Stimulated activated CD8-positive, alpha-beta memory T cell treated with anti-CD3 and anti-CD28 coated beads, Interleukin-12 subunit alpha, Interleukin-12 subunit beta, amount 100 ng/mL, for 24 hours (primary cell): ENCODE data around the gene KCNMB4.
"Not testable (repeated sequence)": the region's sequence is repeated elsewhere in the genome, so short reads cannot be mapped to it uniquely, and the experiment has no call there.

Experiments used
- DNase-seq: peaks from one replicate; pipeline ENCODE4 v3.0.0-alpha.2; 2020; ENCODE audit errors: extremely low read depth

Gene KCNMB4

DNA sequence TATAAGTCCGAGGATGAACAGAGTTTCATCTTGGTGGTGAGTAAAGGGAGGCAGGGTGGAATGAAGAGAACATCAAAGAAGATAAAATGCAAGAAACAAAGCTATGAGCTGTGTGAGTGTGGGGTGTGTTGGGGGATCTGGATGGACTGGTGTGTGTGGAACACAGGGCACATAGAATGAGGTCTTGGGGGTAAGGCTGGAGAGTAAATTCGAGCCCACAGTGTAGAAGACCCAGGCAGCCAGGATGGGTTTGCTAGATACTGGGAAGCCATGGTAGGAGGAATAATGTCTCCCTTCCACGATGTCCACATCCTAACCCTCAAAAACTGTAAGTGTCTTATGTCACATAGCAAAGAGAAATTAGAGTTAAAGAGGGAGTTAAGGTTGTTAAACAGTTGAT, 6.8 kb downstream of the KCNMB4 start:
- no peak for DNase-seq

DNA sequence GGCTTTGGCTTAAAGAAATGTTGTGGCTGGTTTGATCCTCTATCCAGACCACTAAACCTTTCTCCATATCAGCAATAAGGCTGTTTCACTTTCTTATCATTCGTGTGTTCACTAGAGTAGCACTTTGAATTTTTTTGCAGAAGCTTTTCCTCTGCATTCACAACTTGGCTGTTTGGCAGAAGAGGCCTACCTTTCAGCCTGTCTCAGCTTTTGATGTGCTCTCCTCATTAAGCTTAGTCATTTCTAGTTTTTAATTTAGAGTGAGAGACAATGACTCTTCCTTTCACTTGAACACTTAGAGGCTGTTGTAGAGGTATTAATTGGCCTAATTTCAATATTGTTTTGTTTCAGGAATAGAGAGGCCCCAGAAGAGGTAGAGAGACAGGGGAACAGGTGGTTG, 13.8 kb downstream of the KCNMB4 start:
- DNase-seq, result no peak

DNA sequence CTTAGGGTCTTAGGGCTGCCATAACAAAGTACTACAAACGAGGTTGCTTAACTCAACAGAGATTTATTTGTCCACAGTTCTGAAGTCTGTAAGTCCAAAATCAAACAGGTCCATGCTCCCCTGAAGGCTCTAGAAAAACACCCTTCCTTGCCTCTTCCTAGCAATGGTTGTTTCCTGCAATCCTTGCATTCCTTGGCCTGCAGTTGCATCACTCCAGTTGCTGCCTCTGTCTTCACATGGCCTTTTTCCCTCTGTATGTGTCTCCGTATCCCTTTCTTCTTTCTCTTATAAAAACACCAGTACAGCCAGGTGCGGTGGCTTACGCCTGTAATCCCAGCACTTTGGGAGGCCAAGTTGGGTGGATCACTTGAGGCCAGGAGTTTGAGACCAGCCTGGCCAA, 17.4 kb downstream of the KCNMB4 start:
- no peak for DNase-seq

DNA sequence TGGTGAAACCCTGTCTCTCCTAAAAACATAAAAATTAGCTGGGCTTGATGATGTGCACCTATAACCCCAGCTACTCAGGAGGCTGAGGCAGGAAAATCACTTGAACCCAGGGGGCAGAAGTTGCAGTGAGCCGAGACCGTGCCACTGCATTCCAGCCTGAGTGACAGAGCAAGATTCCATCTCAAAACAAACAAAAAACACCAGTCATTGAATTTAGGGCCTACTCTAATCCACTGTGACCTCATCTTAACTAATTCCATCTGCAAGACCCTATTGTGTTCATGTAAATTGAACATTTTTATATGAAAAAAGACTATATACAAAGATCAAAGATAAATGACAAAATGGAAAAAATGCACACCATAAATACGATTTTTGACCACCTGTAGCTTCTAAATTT, 17.8 kb downstream of the KCNMB4 start:
- no peak for DNase-seq

DNA sequence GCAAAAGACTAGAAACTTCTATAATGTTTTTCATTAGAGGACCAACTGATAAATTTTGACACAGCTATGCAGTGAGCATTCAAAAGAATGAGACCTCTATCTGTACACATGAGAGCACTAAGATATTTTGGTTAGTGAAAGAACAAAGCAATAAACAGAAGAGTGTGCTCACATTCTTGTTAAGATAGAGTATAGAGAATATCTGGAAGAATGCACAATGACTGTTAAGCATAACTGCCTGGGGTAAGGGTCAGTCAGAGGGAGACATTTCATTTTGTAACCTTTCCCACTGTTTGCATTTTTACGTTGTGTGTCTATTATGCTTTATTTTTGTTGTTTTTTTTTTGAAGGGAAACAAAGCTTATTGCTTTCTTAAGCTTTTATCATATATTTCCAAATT, 20.7 kb downstream of the KCNMB4 start:
- no peak for DNase-seq

DNA sequence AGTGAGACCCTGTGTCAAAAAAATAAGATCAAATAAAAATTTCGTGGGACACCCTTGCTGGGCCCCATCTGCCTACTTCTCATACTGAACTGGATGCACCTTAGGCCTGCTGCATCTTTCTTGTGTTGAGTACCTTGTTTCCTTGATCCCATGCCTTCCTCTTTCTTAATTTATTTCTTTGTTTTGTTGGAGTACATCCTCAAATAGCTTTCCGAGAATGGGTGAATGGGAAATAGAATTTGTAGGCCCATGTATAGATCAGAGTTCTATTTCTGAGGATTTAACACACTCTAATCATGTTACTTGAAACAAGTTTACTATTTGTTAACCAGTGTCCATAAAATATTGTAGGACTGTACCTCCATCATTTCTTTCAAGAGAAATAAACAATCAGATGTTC, 23.6 kb downstream of the KCNMB4 start:
- DNase-seq, result no peak

DNA sequence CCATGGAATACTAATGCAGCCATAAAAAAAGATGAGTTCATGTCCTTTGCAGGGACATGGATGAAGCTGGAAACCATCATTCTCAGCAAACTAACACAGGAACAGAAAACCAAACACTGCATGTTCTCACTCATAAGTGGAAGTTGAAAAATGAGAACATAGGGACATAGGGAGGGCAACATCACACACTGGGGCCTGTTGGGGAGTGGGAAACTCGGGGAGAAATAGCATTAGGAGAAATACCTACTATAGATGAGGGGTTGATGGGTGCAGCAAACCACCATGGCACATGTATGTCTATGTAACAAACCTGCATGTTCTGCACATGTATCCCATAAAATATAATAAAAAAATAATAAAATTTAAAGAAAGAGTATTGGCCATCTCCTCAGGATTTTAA, 26.5 kb downstream of the KCNMB4 start:
- DNase-seq, result not testable (repeated sequence)

DNA sequence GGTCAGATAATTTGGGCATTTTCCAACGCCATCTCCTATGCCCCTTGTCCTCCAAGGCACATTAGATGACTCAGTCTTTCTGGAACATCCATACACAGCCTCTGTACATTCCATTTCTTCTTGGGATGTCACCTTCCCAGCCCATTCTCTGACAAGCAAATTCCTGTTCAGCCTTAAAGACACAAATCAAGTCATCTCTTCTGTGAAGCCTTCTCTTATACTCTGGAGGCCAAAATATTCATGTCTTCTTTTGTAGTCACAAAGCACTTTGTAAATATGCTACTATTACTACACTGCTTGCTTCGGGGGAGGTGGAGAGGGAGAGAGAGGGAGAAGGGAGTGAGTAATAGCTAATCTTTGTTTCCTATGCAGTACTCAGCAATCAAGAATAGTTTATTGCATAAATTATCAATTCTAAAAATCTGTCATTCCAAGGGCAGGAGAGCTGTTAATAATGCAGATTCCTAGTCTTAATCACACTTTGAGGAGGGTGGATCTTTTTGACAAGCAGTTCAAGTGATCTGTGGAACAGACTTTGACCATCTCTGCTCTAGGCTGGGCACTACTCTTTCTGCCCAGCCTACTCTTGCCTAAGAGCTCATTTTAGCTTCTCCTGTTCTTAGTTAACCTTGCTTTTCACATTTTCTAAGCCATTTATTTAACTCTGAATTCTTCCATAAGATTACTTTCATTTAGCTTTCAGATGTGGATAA, 27.9 kb downstream of the KCNMB4 start:
- DNase-seq, result no peak

DNA sequence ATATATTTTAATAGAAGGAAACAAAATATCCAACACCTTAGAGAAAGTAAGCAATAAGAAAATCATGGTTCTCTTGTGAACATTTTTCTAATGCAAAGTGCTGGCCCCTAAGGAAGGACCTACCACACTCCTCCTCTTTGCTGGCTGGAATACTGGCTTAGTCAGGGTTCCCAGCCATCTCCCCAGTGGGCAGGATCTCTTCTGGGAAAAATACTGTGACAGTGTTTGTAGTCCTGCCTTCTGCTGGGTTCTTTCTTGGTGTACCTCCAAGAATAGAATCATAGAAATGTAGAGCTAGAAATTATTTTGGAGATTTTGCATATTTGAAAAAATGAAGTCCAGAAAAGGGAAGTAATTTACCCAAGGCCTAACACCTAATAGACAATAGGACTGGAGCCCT, 31.9 kb downstream of the KCNMB4 start:
- no peak for DNase-seq

DNA sequence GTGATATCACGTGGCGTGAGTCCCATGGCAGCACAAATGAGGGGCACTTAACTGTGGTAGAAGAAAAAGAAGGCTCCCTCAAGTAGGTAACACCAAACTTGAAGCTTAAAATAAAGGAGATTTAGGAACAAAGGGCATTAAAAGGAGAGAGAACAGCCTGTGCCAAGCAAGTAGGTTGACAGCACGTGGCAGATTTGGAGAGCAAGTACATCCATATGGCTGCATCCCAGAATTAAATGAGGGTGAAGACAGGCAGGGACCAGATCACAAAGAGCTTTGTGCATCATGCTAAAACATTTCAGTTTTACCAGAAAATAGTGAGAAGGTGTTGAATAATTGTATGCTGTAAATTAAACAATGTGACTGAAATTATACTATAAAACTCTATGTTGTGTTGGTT, 32.8 kb downstream of the KCNMB4 start:
- DNase-seq, result no peak

DNA sequence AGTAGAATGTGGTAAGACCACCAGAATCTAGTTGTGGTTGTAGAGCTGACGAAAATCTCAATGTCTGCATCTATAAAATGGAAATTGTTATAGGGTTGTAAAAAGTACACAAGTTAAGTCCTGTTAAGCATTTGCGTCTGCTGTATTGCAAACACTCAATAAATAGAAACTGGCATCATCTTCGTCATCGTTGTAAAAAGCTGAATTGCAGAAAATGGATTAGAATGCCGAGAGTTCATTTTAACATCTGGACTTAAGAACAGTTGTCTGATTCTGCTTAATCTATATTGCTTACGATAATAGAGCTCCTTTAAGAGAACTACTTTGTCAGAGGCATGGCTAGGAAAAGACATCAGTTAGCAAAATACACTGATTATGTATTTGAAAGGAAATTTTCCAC, 33.2 kb downstream of the KCNMB4 start:
- no peak for DNase-seq

DNA sequence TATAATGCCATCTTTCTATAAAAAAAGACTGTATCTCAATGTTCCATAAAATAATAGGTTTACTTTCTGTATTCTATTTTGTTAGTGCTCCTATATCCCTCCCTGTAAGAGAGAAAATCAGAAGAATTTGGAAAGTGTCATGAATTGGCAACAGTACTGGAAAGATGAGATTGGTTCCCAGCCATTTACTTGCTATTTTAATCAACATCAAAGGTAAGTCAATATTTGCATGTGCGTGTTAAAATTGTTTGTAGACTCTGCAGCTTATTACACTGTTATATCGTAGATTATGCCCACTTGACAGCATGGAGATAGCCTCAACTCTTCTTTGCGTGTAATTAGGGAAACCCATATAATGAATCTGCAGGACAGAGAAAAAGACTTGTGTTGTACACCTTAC, 34.0 kb downstream of the KCNMB4 start:
- no peak for DNase-seq

DNA sequence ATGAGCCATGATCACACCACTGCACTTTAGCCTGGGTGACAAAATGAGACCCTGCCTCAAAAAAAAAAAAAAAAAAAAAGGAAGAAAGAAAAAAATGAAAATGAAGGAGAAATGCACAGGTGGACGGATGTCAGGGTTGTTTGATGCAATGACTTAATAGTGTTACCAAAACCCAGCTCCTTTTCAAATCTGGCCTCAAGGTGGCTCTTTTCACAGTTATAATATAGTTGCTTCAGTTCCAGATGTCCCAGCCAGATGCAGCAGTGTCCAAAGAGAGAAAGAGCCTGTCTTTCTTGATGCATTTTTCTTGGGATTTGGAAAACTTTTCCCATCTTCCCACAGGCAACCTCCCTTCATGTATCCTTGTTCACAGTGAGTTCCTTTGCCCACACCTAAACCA, 36.5 kb downstream of the KCNMB4 start:
- no peak for DNase-seq

DNA sequence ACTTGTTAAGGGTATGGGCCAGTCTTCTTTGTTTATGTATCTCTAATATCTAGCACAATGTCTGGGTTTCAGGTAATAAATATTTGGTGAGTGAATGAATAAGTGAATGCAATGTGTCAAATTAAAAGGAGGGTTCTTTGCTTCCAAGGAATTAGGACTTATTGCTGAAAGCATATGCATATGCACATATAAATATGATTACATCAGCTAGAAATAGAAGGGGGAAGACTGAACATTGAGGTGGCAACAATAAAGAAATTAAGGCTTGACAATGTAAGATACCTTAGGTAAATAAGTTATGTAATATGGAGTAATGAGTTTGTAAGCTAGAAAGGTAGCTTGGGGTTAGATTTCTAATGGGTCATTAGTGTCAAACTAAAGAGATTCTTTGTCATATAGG, 37.7 kb downstream of the KCNMB4 start:
- no peak for DNase-seq

DNA sequence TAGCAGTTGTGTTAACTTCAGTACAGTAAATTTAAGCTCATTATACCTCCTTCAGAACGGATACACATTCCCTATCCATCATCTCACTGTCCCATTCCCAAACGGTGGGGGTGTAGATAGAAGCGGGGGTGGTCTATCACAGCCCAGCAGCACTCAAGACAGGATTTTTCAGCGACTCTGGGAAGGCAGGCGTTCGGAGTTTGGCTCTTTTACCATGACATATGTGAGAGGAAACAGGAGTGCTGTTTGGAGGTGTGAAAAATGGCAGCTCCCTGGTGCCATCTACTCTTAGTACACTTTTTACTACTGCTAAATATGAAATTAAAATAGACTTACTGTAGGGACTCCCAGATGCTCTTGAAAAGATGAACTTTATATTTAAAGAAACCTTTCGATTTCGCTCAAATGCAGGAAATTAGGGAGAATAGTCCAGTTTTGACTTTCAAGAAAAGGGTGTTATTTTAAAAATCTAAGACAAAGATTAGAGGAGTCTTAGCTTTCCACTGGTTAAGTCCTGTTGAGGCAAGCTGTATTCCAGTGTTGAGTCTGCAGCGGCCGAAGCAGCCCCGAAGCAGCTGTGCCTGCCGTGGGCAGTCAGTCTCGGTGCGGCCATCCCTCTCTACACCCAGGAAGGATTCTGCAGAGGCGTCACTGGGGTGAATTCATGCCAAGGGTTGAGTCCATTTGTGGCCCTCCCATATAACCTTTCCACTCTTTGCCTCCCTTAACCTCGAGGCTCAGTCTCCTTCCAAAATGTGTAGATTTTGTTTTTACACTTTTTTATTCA, 42.1 kb downstream of the KCNMB4 start:
- no peak for DNase-seq

DNA sequence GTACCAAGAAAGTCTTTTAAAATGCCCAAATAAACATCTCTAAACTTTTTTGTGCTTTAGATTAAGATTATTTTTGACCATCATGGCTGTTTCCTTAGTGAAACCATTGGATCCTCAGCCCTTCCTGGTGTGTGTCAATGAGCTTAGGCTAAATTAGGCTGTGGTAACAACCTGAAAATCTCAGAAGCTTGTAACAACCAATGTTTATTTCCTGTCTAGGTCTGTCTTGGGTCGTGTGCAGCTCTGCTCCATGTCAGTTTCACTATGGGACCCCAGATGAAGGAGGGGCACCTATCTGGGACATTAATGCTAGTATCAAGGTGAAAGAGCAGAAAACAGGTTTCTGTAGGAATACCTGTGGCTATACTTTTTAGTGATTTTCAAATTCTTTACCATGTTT, 49.9 kb downstream of the KCNMB4 start:
- no peak for DNase-seq

DNA sequence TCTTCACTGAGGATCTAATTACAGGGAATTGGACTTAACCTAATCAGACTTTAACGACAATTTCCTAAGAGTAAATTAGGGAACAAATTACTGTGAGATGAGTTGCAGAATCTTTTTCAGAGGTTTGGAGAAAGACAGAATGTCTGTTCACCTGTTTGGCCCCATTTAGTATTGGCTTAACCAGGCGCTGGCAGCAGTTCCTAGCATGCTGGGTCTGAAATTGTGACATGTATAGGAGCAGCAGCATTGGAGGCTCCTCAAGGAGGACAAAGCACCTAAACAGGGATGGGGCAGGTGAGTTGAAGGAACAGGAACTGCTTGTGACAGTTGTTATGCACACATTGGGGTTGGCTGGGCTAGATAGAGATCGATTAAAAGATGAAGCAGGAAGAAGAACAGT, 51.0 kb downstream of the KCNMB4 start:
- no peak for DNase-seq

DNA sequence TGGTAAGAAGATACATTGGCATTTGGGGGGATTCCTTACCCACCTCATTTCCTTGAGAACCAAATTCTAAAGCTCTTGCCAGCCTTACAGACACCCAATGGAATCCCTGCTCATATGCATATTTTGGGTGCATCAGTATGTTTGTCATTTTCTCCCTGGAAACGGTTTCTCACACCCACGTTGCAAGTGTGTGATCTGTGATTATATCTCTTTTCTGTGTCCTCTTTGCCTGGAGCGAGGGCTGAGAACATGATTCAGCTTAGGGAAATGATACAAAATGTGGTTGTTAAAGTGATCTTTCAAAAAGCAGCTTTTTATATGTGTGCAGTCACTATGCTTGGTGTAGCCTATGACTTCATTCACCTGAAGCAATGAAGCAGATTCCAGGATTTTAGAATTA, 52.0 kb downstream of the KCNMB4 start:
- DNase-seq, result no peak

DNA sequence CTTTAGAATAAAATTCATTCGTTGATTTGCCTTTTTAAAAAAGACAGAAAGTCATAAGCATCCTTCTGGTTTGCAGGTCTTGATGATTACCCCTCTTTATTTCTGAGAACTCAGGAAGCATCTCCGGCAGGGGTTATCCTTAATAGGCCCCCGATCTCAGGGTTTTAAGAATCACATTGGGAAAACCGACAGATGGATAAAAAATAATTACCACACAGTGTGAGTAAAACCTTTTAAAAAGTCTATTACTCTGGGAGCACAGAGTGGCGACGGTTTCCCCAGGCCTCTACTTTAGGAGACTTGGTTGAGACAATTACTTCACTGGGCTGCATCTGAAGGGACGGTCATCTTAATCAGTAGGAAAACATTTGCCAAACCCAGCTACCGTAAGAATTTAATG, 56.5 kb downstream of the KCNMB4 start:
- no peak for DNase-seq

DNA sequence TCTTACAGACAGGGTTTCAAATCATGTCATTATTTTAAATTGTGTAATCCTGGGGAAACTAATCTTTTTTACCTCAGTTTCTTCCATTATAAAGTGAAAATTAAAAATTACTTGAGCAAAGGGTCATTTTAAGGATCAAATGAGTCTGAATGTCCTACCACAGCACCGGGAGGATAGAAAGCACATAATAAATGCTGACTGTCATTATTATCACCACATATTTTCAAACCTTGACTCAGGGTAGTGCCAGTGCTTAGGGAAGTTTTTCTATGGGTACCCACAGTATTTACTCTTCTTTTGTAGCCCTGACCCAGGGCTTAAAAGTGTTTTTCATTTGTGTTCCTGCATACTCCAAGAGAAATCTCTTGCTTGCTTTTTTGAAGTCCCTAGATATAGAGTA, 60.5 kb downstream of the KCNMB4 start:
- DNase-seq, result no peak

DNA sequence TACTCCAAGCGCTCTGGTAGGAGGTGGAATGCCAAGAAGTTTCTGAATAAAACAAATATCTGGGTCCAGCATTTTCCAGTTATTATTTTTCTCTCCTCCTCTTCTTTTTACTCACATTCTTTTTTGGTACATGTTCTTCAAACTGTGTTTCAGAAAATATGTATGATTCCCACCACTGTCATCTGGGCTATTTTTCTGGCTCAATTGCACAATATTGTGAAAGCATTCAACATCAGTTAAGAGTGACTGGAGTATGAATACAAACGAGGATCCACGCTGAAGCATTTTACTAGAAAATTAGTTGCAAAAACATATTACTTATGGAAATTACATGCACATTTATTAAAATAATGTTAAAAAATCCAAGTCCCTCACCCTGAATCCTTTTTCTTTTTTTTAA, 61.5 kb downstream of the KCNMB4 start:
- no peak for DNase-seq

DNA sequence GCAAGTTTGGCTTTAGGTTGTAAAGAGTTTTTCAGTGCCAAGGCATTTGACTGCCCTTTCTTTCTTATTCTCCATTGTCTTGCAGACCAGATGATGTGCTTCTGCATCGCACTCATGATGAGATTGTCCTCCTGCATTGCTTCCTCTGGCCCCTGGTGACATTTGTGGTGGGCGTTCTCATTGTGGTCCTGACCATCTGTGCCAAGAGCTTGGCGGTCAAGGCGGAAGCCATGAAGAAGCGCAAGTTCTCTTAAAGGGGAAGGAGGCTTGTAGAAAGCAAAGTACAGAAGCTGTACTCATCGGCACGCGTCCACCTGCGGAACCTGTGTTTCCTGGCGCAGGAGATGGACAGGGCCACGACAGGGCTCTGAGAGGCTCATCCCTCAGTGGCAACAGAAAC, 64.3 kb downstream of the KCNMB4 start:
- DNase-seq, result no peak

DNA sequence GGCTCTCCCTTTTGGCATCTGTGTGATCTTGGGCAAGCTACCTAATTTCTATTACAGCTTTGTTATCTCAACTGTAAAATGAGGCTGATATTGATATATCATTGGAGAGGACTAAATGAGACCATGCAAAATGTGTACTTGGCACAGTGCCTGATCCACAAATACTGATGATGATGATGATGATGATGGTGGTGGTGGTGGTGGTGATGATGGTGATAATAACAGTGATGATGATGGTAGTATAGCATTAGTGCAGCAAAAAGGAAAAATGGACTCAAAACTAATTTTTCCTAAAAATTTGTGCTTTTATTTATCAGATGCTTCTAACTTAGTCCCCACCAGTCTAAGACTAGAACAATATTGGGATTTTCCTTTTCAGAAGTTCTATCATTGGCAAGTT, 70.7 kb downstream of the KCNMB4 start:
- DNase-seq, result no peak
